Measurements from ENCODE around the gene FARP1.

DNA sequence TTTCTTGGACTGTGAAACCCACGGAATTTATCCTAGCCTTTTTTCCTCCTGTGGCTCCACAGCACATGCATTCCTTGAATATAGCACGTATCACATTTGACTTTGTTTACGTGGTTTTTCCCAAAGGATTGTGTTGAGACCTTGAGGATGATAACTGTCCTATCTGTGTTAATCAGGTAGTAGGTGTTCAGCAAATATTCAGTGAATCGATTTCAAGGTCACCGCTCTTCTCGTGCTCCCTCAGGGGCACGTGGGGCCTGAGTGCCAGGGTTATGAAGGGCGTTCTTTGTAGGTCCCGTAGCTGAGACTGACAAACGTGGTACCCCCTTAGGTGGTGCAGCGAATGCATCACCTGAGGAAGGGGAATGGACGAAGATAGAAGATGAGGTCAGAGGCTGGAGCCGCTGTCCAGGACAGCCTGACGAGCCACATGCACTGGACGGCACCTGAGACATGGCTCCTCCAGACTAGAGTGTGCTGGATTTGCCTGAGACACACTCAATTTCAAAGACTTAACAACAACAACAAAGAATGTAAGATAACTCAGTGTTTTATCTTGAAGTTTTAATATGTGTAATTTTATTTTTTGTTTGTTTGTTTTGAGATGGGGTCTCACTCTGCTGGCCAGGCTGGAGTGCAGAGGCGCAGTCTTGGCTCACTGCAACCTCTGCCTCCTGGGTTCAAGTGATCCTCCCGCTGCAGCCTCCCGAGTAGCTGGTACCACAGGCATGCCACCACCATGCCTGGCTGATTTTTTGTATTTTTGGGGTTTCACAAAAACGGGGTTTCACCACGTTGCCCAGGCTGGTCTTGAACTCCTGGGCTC is 165.4 kb downstream of the FARP1 start:
- TF ChIP-seq GATA2 (IDR thresholded peaks at IDR 0.05; ENCODE audit: low read depth, low read length) (no peak), GATA3 (IDR thresholded peaks at IDR 0.05; ENCODE audit: low read depth, low read length) (no peak)

All from SH-SY5Y (cell line).